Stimulated activated CD8-positive, alpha-beta memory T cell treated with anti-CD3 and anti-CD28 coated beads, Interleukin-15, amount 100 ng/mL, for 48 hours (primary cell): Measurements from ENCODE around the gene CELA1.
A peak's percentile ranks its signal among the peaks of the same experiment; 100 is the strongest.

Source experiments
- DNase-seq, 2 donors: peaks; one replicate each; pipeline ENCODE4 v3.0.0-alpha.2; 2020; ENCODE audit warnings: low read depth in 2 of 2

CELA1 gene

DNA sequence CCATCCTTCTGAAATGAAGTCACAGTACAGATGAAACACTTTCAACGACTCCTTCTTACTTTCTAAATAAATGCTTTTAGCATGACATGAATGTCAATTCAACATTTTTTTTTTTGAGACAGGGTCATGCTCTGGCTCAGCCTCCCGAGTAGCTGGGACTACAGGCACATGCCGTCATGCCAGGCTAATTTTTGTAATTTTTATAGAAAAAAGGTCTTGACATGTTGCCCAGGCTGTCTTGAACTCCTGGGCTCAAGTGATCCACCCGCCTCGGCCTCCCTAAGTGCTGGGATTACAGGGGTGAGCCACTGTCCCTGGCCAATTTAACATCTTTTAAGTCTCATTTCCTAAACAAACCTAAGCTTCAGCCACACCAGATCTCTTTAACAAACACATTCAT, 28.4 kb upstream of the CELA1 start:
- no peak for DNase-seq

DNA sequence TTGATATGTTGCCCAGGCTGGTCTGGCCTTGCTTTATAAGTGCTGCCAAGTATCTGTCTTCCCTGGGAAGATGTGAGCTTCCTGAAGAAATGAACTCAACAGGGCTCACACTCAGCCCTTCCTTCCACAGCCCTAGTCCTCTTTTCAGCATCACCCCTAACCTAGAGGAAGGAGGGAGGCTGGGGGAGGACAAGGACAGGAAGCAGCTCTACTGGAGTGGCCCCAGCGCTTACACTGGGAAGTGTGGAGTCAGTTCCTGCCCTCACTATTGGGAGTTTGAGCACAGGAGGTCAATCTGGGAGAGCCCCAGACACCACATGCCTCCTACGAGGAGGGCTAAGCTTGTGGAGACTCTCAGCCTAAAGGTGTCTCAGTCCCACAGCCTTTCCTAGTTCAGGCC, 27.9 kb upstream of the CELA1 start:
- no peak for DNase-seq

DNA sequence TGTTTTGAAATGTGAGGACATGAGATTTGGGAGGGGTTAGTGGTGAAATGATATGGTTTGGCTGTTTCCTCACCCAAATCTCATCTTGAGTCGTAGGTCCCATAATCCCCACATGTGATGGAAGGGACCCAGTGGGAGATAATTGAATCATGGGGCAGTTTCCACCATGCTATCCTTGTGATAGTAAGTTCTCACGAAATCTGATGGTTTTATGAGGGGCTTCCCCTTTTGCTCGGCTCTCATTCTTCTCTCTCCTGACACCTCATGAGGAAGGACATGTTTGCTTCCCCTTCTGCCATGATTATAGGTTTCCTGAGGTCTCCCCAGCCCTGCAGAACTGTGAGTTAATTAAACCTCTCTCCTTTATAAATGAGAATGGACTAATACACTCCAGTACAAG, 26.7 kb upstream of the CELA1 start:
- DNase-seq: no peak

DNA sequence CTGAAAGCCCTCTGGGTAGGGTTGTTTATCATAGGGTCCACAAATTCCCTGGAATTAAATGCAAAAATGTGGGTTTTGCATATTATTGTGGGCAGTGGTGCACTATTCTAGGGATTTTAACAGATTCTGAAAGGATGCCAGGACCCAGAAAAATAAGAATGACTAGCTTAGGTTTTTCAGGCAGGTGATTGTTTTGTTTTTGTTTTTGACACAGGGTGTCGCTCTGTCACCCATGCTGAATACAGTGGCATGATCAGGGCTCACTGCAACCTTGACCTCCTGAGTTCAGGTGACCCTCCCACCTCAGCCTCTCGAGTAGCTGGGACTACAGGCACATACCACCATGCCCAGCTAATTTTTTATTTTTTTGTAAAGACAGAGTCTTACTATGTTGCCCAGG, 25.5 kb upstream of the CELA1 start:
- no peak for DNase-seq

DNA sequence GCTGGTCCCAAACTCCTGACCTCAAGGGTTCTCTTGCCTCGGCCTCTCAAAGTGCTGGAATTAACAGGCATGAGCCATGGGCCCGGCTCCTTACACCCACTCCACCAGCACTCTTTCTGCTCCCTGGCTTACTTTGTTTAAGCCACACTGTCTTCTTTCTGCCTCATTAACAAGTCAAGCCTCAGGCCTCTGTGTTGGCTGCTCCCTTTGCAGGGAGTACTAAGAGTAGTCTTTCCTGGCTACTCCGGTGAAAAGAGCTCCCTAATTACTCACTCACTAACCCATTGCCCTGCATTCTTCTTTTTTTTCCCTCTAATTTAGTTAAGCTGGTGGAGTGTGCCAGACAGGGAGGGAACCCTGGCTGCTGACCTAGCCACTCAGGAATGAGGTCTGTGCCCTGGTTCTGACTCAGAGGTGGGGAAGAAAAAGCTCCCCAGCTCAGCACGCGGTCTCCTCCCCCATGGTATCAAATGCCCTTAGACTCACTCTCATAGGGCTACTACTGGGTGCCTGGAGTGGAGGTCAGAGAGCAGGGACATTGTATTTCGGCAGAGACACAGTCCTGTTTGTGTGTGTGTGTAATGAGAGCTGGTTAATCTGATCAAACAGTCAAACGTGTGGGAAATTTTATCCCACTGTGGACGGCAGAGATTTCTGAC, 24.9 kb upstream of the CELA1 start:
- no peak for DNase-seq

DNA sequence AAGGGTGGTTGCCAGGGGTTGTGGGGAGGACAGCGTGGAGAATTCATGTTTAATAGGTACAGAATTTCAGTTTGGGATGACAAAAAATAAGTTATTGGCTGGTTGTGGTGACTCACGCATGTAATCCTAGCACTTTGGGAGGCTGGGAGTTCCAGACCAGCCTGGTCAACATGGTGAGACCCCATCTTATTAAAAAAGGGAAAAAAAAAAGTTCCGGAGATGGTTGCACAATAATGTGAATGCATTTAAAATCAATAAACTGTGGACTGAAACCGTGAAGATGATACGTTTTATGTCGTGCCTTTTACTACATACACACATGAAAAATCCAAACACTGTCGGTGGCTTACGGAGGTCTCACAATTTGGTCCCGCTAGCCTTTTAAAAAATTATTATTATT, 24.2 kb upstream of the CELA1 start:
- no peak for DNase-seq

DNA sequence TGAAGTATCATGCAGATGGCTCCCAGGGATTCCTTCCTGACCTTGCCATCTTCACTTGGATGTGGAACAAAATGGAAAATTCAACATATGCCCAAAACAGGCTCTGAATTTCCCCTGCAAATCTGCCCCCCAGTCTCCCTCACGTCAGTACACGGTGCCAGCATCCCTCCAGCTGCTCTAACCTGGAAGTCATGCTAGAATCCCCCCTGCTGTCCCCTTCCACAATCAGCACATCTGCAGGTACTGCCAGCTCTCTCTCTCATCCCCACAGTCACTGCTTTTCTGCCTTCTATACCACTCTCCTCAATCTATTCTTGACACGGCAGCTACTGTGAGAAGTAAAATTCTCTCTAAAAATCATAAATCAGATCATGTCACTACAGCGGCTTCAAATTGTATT, 23.1 kb upstream of the CELA1 start:
- no peak for DNase-seq

DNA sequence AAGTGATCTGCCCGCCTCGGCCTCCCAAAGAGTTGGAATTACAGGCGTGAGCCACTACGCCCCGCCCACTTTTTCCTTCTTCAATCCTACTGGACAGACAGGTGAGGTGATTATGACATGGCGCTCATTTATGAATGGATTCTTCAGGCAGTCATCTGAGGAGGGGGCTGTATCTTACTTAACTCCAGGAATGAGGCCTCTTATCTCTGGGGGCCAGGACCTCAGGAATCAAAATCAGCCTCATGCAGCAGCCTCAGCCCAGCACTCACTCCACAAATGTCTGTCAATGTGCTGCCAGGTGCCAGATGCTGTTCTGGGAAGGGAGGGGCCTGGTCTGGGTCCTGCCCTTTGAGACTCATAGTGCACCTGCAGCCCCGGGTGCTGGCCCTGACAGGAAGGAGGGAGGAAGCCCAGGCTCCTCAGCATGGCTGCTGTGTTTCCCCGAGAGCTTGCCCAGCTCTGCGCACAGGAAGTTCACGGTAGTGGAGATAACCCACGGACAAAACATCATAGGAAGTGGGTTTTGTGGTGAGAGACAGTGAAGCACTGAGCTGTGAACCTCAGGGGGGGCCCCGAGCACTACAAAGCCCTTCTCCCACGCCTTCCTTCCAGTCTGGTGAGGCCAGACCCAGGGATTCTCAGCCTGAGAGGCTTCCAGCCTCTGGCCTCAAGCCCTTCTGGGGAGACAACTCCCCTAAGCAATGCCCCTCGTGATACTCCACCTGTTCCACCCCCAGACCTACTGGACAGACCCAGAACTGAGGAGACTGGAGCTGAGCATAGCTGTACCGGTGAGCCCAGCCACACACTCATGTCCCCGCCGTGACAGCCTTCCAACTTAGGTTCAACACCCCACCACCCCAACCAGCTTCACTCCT, 22.4 kb upstream of the CELA1 start:
- peak; percentile 80 to 82 for DNase-seq

DNA sequence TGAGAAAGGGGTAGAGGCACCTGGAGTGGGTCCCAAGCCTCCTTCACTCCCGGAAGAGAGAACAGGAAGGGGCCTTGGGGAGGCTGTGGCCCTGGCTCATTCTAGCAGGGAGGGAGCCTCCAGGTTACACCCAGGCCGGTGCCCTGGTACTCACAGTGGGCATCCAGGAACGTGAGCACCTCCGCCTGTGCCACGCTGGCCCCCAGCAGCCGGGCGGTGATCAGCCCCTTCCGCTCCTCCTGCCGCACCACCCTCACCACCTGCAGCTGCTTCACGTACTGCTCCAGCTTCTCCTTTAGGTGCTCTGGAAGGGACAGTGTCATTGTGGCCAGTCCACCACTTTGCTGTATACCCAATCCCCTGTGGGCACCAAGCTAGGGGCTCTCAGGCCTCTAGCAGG, 18.8 kb upstream of the CELA1 start:
- DNase-seq: no peak

DNA sequence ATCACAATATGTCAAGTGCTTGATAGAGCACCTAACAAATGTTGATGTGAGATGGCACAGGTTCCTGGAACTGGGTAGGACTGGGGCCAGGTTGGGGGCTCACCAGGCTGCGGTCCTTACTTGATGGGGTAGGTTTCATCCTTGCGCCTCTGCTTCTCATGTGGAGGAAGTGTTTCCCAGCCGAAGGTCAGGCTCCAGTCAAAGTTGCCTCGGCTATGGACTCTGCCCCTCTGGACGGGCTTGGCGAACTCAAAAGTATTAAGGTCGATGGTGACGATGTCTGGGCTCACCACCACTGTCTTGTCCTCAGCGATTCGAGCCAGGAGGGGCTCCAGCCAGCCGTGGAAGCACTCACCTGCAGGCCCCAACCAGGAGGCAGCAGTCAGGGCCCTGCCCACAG, 17.5 kb upstream of the CELA1 start:
- no peak for DNase-seq

DNA sequence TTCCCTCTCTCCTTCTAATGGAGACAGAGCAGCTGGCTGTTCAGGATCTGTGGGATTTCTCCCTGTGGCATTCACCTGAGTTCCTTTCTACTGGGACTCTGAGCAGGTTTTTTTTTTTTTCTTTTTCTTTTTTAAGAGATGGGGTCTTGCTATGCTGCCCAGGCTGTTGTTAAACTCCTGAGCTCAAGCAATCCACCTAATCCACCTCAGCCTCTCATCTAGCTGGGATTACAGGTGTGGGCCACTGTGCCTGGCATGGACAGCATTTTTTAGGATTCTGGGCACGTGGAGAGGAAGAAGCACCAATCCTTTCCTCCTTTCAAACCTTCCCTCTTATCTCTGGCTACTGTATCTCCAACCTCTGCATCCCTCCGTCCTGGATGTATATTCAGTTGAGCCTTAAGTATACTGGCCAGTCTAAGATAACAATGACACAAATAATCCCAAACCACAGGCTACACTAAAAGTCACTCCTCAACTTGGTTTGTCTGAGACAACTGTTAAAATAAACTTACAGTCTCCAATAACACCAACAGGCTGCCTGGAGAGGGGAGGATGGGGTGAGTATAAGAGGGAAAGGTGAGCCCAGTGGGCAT, 16.4 kb upstream of the CELA1 start:
- no peak for DNase-seq

DNA sequence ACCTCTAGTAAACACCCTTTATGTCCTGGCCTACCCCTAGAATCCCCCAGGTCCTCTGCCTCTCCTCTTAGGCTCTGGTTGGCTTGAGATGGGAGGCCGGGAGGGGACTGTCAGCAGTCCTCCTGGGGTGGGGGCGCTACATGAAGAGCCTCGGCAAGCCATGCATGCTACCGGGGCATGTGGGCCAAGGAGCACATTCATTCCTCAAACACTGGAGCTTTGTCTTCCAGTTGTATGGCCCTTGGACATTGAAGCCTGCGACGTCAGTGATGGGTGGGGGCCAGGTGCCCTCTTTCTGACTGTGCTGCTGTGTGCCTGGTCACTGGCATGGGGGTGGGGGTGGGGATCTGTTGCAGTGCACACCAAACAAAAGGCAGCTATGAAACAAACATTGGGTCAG, 15.8 kb upstream of the CELA1 start:
- no peak for DNase-seq

DNA sequence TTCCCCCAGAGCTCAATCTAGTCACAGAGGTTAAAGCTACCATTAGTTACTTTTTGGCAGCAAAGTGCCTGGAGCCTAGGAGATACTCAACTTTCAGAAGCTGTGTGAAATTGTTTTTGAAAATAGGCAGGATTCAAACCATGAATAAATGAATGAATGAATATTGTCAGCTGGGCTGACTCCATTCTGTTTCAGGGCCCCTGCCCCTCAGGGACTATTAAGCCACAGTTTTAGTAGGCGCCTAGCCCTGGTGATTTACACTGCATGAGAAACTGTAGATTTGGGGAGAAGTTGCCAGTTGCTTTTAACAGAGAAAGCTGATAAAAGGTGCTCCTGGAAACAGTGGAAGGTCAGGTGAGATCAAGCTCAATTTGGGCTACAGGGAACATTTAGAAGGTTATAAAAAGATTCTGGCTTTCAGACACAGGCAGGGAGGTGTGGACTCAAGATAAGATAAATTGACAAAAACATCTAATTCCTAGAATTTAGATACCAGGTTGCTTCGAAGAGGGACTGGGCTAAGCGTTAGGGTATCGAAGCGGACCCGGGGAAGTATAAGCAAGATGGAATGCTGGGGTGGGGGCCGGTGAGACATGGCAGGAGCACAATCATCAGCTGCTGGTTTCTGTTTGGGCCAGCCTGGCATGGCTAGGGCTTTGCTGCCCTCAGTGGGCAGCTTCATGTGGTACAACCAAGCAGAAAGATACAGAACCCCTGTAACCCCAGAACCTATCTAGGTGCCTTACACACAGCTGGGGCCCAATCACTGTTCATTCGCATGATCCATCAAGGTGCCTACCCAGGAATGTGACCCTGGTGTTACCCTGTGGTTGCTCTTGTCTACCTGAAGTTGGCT, 14.9 kb upstream of the CELA1 start:
- no peak for DNase-seq

DNA sequence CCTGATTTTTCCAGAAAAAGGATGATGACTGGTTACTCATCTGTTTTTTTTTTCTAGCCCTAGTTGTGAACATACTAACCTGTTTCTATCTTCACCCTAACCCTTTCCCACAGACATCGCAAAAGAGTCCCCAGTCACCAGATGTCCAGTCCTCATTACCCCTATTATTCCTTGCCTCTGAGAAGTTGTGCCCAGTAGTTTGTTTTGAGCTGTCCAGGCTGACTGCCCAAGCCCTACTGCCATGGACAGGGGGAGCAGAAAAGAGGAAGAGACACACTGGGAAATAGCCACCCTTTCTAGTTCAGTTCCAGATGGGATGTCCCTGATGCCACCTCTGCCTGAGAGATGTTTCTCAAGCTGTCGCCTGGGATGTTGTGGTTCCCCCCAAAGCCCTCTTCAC, 13.8 kb upstream of the CELA1 start:
- DNase-seq: no peak

DNA sequence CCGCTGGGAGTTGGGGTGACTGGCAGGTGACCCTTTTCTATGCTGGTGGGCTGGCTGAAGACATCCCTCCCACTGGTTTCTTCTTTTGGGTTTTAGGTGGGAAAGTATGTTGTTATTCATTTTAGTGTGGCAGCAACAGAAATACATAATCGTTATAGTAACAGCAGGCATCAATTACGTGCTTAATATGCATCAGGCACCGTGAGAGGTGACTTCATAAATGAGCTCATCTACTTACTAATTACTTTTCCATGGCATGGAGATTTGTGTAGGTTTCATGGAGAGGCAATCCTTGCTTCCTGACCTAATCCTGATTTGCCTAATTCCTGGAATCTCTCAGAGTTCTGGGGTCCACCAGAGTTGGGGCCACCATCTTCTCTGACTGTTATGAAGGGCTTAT, 13.4 kb upstream of the CELA1 start:
- DNase-seq: no peak

DNA sequence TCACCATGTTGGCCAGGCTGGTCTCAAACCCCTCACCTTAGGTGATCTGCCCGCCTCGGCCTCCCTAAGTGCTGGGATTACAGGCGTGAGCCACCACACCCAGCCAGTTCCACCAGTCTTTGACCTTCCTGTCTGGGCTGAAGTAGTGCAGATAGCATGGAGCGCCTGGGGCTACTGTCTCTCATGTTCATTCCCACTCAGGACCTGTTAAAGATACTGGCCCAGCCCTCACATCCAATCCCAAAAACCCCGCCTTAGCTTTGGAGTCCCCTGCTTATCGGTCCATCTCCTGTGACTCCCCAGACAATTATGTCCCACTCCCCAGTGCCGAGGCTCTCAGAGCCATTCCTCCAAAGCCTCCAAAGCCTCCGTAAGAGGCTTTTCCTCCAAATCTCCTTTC, 12.0 kb upstream of the CELA1 start:
- no peak for DNase-seq

DNA sequence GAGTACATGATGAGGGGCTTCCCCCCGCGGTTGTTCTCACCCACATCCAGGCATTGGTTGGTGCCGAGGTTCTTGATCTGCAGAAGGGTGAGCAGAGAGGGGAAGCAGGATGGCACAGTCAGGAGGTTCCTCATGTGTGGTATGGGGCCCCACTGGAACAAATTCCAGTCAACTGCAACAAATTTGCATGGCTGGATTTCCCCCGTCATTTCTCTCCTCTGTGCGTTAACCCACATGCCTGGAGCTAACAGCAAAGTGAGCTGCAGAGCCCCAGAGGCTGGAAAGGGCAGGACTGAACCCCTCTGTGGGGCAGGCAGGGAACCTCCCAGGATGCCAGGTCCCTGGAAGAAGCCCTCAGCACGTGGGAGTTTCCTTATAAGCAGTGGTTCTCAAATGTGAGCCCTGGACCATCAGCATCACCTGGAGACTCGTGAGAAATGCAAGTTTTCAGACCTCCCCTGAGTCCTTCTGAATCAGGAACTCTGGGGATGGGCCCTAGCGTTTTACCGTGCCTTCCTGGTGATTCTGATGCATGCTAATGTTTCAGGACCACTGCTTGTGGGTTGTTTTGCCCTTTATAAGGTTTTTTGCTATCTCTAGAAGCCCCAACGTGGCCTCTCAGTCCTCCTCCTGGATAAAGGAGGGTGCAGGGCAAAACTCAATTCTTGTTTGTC, 11.0 kb upstream of the CELA1 start:
- no peak for DNase-seq

DNA sequence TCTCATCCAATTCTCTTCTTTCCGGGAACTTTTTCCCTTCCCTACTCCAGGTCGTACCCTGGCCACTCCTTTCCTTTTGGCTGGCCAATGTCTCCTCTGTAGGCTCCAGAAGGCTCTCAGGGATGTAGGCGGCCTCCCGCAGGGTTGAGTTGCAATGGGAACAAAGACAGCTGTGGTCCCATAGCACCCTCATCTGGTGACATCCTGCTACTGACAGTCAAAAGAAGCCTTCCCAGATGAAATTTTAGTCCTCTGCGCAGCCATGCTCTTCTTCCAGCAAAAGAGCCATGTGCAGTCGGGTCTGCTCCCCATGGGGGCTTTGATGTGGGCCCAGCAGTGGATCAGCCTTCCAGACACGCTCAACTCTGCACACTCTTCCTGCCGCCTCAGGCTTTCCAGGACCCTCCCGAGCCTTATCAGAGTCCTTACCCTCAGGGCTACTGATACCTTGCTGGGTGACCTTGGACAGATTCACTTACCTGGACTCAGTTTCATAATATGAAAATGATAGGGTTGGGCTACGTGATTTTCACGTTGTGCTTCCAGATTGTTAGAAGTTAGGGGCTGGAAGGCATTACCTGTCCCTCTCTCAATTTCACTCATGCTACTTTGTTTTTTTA, 5.5 kb upstream of the CELA1 start:
- DNase-seq: no peak

DNA sequence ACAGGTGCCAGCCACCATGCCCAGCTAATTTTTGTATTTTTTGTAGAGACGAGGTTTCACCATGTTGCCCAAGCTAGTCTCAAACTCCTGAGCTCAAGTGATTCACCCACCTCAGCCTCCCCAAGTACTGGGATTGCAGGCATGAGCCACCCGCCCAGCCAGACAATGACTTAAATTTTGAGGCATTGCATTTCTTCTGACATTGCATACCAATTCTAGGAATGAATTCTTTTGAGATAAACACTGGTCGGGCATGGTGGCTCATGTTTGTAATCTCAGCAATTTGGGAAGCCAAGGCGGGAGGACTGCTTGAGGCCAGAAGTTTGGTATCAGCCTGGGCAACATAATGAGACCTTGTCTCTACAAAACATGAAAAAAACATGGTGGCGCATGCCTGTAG, 2.5 kb upstream of the CELA1 start:
- DNase-seq: no peak

DNA sequence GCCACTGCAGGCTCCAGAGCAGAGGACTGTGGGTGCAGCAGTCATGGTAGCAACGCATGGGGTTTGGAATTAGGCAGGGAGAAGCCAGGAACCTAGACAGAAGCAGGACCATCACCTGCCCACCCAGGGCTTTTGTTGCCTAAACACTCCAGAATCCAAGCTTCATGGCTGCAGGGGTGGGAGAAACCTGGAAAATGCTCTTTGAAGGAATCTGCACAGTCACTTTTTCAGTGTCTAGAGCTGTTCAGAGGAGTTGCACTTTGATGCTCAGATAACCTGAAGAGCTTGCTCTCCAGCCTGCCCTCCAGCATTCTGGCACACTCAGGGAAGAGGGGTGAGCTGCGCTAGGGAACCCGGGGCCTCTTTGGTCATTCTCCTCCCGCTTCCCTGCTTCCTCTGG, 1.6 kb upstream of the CELA1 start:
- DNase-seq: no peak

DNA sequence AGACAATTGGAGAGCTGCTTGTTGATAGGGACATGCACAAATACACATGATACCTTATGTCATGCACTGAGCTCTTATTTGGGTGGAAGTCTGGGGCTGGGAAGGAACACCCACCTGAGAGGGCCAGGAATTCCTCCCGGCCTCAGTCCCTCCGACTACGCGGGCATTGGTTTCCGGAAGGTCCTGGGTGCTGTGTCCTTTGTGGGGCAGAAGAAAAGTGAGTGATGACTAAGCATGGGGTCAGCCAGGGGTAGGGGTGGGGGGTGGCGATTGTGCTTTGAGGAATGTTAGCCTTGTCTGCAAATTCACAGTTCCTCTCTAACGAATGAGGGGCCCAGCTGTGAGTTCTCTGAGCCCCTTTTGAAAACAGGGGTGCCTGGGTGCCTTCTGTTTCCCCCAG, 798 bp downstream of the CELA1 start:
- no peak for DNase-seq
